HG02763 (cell line): ENCODE results near the gene KCNMB3.
A peak's percentile ranks its signal among the peaks of the same experiment; 100 is the strongest.

ENCODE experiments used
- ATAC-seq: cut with Tn5 transposase; IDR thresholded peaks from one replicate; pipeline ENCODE4 v1.9.1; 2021; ENCODE audit warnings: mild to moderate bottlenecking, moderate library complexity; ENCODE audit not compliant: unreplicated experiment

The KCNMB3 gene

DNA sequence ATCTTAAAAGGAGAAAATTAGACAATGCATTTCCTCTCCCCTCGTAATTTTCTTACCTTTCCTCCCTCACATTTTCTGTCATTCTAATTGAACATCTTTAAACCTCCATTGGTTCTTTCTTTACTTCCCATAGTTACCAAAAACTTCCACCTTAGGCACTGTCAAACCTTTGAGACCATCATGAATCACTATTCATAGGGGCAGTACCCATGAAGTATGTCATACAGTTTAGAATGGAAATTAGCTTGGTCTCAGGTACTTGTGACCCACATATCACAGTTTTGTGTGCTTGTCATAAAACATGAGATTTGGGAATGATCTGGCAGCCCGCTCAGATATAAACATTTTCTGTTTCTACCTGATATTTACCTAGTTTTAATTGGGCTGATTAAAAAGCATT, 50.1 kb downstream of the KCNMB3 start:
- ATAC-seq, result no peak

DNA sequence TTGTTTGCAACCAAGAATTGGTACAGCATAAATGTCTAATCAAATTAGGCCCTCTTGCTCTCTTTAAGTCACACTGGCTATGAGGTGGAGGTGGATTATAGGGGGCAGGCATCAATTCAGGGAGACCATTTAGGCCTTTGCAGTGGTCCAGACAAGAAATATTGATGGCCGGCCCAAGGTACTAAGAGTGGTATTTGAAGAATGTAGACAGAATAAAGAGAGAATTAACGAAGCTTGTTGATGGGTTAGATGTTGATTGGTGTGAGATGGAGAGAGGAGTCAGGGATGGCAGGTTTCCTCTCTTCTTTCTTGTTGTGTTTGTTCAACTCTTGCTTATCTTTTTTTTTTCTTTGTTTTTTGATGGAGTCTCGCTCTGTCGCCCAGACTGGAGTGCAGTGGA, 54.2 kb downstream of the KCNMB3 start:
- ATAC-seq, result no peak

GRCh38 chr3:179196098-179196497, 54.8 kb downstream of the KCNMB3 start:
- ATAC-seq, result peak; percentile 87

DNA sequence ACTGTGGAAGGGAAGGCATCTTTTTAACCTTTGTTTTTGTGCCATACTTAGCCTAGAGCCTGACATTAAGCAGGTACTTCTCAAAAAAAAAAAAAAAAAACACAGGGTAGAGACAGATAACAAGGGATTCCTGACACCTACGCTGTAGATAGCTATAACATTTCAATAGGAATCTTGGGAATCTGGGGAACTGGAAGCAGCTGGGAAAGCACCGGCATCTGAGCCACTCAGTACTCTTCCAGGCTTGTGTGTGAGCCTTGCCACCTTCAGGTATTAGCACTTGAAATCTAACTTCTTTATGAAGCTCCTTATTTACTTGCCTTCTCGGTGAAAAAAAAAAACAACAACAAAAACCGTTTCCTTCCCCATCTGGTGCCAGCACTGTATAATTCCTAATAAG, 56.0 kb downstream of the KCNMB3 start:
- ATAC-seq, result no peak
